Brain microvascular endothelial cell (primary cell): ENCODE data around the gene FAM20B.

Experiments used
- DNase-seq: peaks from one replicate; pipeline ENCODE4 v3.0.0-alpha.2; 2020
- H3K27ac ChIP-seq: fragments of 250-450 bp; sonication (Bioruptor Pico); 2 replicates; pipeline ENCODE4 v1.5.1; 2020; ENCODE audit warnings: mild to moderate bottlenecking, moderate library complexity
- H3K27me3 ChIP-seq: fragments of 250-450 bp; sonication (Bioruptor Pico); replicated peaks from 2 replicates; pipeline ENCODE4 v1.5.1; 2020; ENCODE audit warnings: mild to moderate bottlenecking
- H3K36me3 ChIP-seq: fragments of 250-450 bp; sonication (Bioruptor Pico); replicated peaks from 2 replicates; pipeline ENCODE4 v1.5.1; 2020; ENCODE audit warnings: mild to moderate bottlenecking
- H3K4me3 ChIP-seq: 2 replicates; pipeline ENCODE4 v1.5.1; 2011; ENCODE audit warnings: low read depth, mild to moderate bottlenecking, control low read depth, low read length, moderate library complexity
- CTCF ChIP-seq: IDR thresholded peaks from 2 replicates; pipeline ENCODE4 v1.5.1; 2011; ENCODE audit warnings: low read depth, mild to moderate bottlenecking, moderate library complexity, low read length, control low read depth, inconsistent platforms; ENCODE audit errors: missing control alignments
- in situ Hi-C: cut with HindIII; loops from 2 replicates; pipeline ENCODE4 v1.10.0; 2017; ENCODE audit warnings: low sequenced_read_pairs, low pct_ligation_motif_present

The FAM20B gene

GRCh38 chr1:179043266-179043665, 17.6 kb downstream of the FAM20B start:
- in situ Hi-C loops: no loop called here
- no peaks in the 10 kb centered on the region for H3K36me3 ChIP-seq
- no peak overlapping the region for H3K27ac ChIP-seq
- no peak for DNase-seq
- TF ChIP-seq CTCF: no peak
- H3K4me3 ChIP-seq: no peak overlapping the region
- no peaks in the 10 kb centered on the region for H3K27me3 ChIP-seq

DNA sequence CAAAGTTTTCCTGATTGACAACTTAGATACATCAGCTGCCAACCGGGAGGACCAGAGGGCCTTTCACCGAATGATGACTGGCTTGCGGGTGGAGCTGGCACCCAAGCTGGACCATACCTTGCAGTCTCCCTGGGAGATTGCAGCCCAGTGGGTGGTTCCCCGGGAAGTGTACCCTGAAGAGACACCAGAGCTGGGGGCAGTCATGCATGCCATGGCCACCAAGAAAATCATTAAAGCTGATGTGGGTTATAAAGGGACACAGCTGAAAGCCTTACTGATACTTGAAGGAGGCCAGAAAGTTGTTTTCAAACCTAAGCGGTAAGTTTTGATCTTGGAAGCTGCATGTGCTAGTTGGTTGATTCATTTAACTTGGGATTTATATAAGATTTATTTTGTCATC, 18.2 kb downstream of the FAM20B start:
- in situ Hi-C loops: no loop called here
- Histone ChIP-seq H3K36me3 (no peaks in the 10 kb centered on the region), H3K27me3 (no peaks in the 10 kb centered on the region), H3K27ac (no peak overlapping the region), H3K4me3 (no peak overlapping the region)
- no peak for TF ChIP-seq CTCF
- DNase-seq: no peak

DNA sequence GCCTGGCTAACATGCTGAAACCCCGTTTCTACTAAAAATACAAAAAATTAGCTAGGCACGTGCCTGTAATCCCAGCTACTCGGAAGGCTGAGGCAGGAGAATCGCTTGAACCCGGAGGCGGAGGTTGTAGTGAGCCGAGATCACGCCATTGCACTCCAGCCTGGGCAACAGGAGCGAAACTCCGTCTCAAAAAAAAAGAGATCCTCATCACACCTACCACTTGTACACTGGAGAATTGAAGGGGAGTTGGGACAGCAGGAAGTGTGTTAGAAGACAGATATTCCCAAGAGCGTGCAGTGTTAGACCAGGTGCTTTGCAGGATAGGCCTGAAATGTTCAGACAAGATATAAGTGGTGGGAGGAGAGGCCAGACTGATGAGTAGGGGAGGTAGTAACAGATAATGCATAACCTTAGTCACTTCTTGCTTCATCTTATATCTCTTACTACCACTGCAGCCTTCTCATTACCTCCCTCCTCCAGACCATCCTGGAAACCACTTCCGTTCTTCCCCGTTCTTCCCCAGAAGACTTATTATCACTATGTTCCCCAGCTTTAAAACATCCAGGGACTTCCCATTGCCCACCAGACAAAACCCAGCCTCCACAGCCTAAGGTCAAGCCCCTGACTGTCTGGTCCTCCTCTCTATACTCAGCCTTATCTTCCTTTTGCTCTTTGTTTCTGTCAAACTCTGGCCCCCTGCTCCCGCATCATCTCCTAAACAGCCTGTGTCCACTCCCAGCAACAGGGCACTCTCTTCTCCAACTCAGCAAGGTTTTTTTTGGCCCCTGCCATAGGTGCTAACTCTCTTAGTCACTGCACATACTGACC, 21.3 kb downstream of the FAM20B start:
- no peak overlapping the region for H3K4me3 ChIP-seq
- in situ Hi-C loops: no loop called here
- no peak for DNase-seq
- no peak overlapping the region for H3K27ac ChIP-seq
- H3K27me3 ChIP-seq: no peaks in the 10 kb centered on the region
- no peak for TF ChIP-seq CTCF
- H3K36me3 ChIP-seq: no peaks in the 10 kb centered on the region

GRCh38 chr1:179047636-179047997, 21.9 kb downstream of the FAM20B start:
- no peaks in the 10 kb centered on the region for H3K27me3 ChIP-seq
- TF ChIP-seq CTCF: no peak
- in situ Hi-C loops: no loop called here
- H3K4me3 ChIP-seq: no peak overlapping the region
- no peak for DNase-seq
- no peak overlapping the region for H3K27ac ChIP-seq
- no peaks in the 10 kb centered on the region for H3K36me3 ChIP-seq

DNA sequence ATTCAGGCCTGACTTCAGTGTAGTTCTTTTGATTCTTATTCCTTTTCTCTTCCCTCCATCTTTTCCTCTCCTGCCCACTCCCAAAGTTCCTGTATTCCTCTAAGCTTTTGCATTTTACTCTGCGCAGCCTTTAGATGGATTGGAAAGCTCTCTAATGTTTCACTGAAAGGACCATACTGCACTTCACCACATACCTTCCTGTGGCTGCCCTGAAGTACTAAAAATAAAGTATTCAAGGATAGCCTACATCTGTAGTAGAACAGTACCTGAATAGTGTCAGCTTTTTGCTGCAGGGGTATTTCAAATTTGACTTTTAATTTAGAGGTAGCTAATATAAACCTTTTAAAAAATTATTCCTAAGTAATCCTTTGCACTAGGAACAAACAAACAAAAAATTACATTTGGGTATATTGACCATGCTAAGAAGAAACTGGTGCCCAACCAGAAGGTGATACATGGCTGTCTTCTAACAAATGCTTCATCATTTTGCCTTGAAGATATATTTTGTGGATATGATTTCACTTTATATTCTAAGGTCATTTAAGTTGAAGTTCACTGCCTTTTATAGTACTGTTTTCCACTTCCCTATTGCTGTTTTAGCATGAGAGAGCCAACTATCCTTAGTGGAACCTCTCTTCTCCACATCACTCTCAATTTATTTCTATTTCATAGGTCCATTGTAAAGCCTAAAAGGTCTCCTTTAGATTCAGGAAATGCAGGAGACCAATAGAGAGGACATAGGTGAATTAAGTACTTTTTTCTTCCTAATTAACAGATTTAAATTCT, 22.8 kb downstream of the FAM20B start:
- in situ Hi-C loops: no loop called here
- Histone ChIP-seq H3K27ac (no peak overlapping the region), H3K27me3 (no peaks in the 10 kb centered on the region), H3K36me3 (no peaks in the 10 kb centered on the region), H3K4me3 (no peak overlapping the region)
- no peak for DNase-seq
- TF ChIP-seq CTCF: no peak

DNA sequence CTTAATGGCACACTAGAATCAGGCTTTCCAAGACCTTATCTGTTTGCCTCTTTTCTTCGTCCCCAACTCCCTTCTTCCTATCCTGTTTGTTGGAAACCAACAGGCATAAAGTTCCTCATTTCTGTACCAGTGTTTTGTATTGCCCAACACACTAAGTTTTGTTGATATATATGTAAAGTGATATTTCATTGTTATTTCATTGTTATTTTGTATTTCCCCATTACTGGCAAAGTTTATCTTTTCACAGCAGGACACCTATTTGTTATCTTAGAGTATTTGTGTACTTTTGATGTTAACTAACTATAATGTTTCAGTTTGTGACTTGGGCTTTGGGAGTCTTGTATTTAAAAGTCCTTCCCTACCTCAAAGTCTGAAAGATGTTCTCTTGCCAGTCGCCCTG, 27.1 kb downstream of the FAM20B start:
- Histone ChIP-seq H3K27me3 (no peaks in the 10 kb centered on the region), H3K4me3 (no peak overlapping the region), H3K36me3 (peaks cover 7% of the 10 kb centered on the region), H3K27ac (no peak overlapping the region)
- no peak for DNase-seq
- no peak for TF ChIP-seq CTCF
- in situ Hi-C loops: no loop called here
